ENCODE data around the gene AIRE.

The AIRE gene

GRCh38 chr21:44289381-44290010 lies 3.8 kb downstream of the AIRE start:
- POLR2A ChIA-PET: no interaction called here
- TF ChIP-seq CTCF (IDR thresholded peaks at IDR 0.05; ENCODE audit: control extremely low read depth, extremely low read depth, low read depth, missing control alignments): no peak
- no peak for DNase-seq (ENCODE audit: extremely low spot score)
- CTCF ChIA-PET: no interaction called here

- CTCF ChIA-PET: no interaction called here
- DNase-seq (ENCODE audit: extremely low spot score): no peak
- no peak for TF ChIP-seq CTCF (IDR thresholded peaks at IDR 0.05; ENCODE audit: control extremely low read depth, extremely low read depth, low read depth, missing control alignments)
- POLR2A ChIA-PET: no interaction called here
These were observed 4.8 kb downstream of the AIRE start for GRCh38 chr21:44290327-44291077.

- ChIA-PET POLR2A (no interaction called here), CTCF (no interaction called here)
- TF ChIP-seq CTCF (IDR thresholded peaks at IDR 0.05; ENCODE audit: control extremely low read depth, extremely low read depth, low read depth, missing control alignments): no peak
- no peak for DNase-seq (ENCODE audit: extremely low spot score)
These were observed 5.6 kb downstream of the AIRE start for GRCh38 chr21:44291078-44291935.

GRCh38 chr21:44291936-44292811 lies 6.5 kb downstream of the AIRE start:
- ChIA-PET CTCF (no interaction called here), POLR2A (no interaction called here)
- DNase-seq (ENCODE audit: extremely low spot score): no peak
- TF ChIP-seq CTCF (IDR thresholded peaks at IDR 0.05; ENCODE audit: control extremely low read depth, extremely low read depth, low read depth, missing control alignments): no peak

- ChIA-PET CTCF (no interaction called here), POLR2A (no interaction called here)
- no peak for DNase-seq (ENCODE audit: extremely low spot score)
- TF ChIP-seq CTCF (IDR thresholded peaks at IDR 0.05; ENCODE audit: control extremely low read depth, extremely low read depth, low read depth, missing control alignments): no peak
These were observed 7.1 kb downstream of the AIRE start for GRCh38 chr21:44292812-44293195.

All from GM10248 (cell line).